HCT116 (cell line): ENCODE measurements around the gene NCOA6. TPM values are rescaled to one million over a fixed set of nuclear protein-coding genes. Genes with fewer than 3 reads are reported as not detected.

Experiments used
- ATAC-seq: fragments of 200-7000 bp; cut with Tn5 transposase; 2 replicates; pipeline ENCODE4 v1.9.1; 2020; ENCODE audit warnings: mild to moderate bottlenecking, moderate library complexity
- BruUV-seq: library from RNA; stranded (reverse); fragments of 400-500 nt; replicated peaks from 2 replicates; lab custom pipeline; 2021; lab: Mats Ljungman, UMichigan
- CTCF ChIA-PET: fragments of 300-600 bp; sonication (Branson Sonifier 250); formaldehyde crosslinking; loops from one replicate; lab custom pipeline; 2021; ENCODE audit warnings: antibody characterized with exemption; lab: Charles Lee
- POLR2A ChIA-PET: fragments of 300-600, 350-600 bp; sonication (Branson Sonifier 250); formaldehyde crosslinking; loops from one replicate; lab custom pipeline; 2021; ENCODE audit warnings: antibody characterized with exemption; lab: Charles Lee
- RAD21 ChIA-PET, 2 experiments: fragments of 300-600 bp; sonication (Branson Sonifier 250); formaldehyde crosslinking; loops; one replicate each; lab custom pipeline; 2023; ENCODE audit warnings: low total read pairs in 2 of 2; ENCODE audit not compliant: uncharacterized antibody in 2 of 2, unreplicated experiment in 2 of 2, low non-redundant PET in 1 of 2; lab: Charles Lee
- DNase-seq: peaks from one replicate; pipeline ENCODE4 v3.0.0-alpha.2; 2010; ENCODE audit warnings: low read depth, low spot score
- H2AFZ ChIP-seq: fragments of 200-600 bp; shearing (Covaris generic), sonication (generic); 2 replicates; pipeline ENCODE4 v1.6.1; 2017; ENCODE audit warnings: low read depth, mixed run types, mixed read lengths, antibody characterized with exemption, low read length; ENCODE audit not compliant: poor library complexity, severe bottlenecking
- H3K27ac ChIP-seq: 2 replicates; pipeline ENCODE4 v1.5.1; 2012; ENCODE audit warnings: low read depth, low read length
- H3K27me3 ChIP-seq: fragments of 200-600 bp; sonication (generic); 2 replicates; pipeline ENCODE4 v1.6.1; 2016; ENCODE audit warnings: mixed run types, low read length, mixed read lengths; ENCODE audit not compliant: insufficient read depth
- H3K36me3 ChIP-seq, 2 experiments: fragments of 200-500 bp in 1 of 2; fragments of 200-600 bp in 1 of 2; sonication (Bioruptor generic) in 1 of 2; sonication (generic) in 1 of 2; 2 replicates each; pipeline versions ENCODE4 v1.5.1 to v1.6.1; 2014 to 2016; ENCODE audit warnings: low read length in 2 of 2, inconsistent platforms in 1 of 2, mixed read lengths in 1 of 2, mixed run types in 1 of 2; ENCODE audit not compliant: insufficient read depth in 2 of 2, control insufficient read depth in 1 of 2
- H3K4me1 ChIP-seq, 2 experiments: fragments of 200-600 bp in 1 of 2; sonication (generic) in 1 of 2; 2 replicates each; pipeline versions ENCODE4 v1.5.1 to v1.6.1; 2012 to 2017; ENCODE audit warnings: low read length in 2 of 2, inconsistent platforms in 1 of 2, mild to moderate bottlenecking in 1 of 2, mixed read lengths in 1 of 2, mixed run types in 1 of 2, moderate library complexity in 1 of 2; ENCODE audit not compliant: insufficient read depth in 2 of 2, control insufficient read depth in 1 of 2
- H3K4me2 ChIP-seq: fragments of 200-600 bp; sonication (generic); 2 replicates; pipeline ENCODE4 v1.6.1; 2017; ENCODE audit warnings: mixed run types, low read length, mixed read lengths
- H3K4me3 ChIP-seq, 2 experiments: fragments of 200-600 bp in 1 of 2; sonication (generic) in 1 of 2; replicated peaks in 1 of 2; 2 replicates each; pipeline ENCODE4 v1.5.1; 2011 to 2016; ENCODE audit warnings: low read length in 2 of 2, control low read depth in 1 of 2, low read depth in 1 of 2, mild to moderate bottlenecking in 1 of 2, mixed read lengths in 1 of 2, mixed run types in 1 of 2
- H3K79me2 ChIP-seq: fragments of 200-600 bp; sonication (generic); 2 replicates; pipeline ENCODE4 v1.6.1; 2017; ENCODE audit warnings: mild to moderate bottlenecking, mixed run types, low read length, moderate library complexity, mixed read lengths; ENCODE audit not compliant: insufficient read depth
- H3K9ac ChIP-seq: fragments of 200-600 bp; sonication (generic); 2 replicates; pipeline ENCODE4 v1.6.1; 2016; ENCODE audit warnings: low read length, mixed read lengths
- H3K9me2 ChIP-seq: fragments of 200-600 bp; sonication (generic), shearing (Covaris generic); 2 replicates; pipeline ENCODE4 v1.6.1; 2017; ENCODE audit warnings: mixed run types, mild to moderate bottlenecking, moderate library complexity; ENCODE audit not compliant: insufficient read depth
- H3K9me3 ChIP-seq, 2 experiments: fragments of 200-500 bp in 1 of 2; fragments of 200-600 bp in 1 of 2; sonication (Bioruptor generic) in 1 of 2; sonication (generic) in 1 of 2; 2 replicates each; pipeline ENCODE4 v1.6.1; 2014 to 2017; ENCODE audit warnings: low read length in 2 of 2, mixed read lengths in 2 of 2, inconsistent platforms in 1 of 2, low read depth in 1 of 2, mild to moderate bottlenecking in 1 of 2, mixed run types in 1 of 2, moderate library complexity in 1 of 2; ENCODE audit not compliant: control insufficient read depth in 1 of 2, insufficient read depth in 1 of 2
- H4K20me1 ChIP-seq: fragments of 200-600 bp; sonication (generic), shearing (Covaris generic); 2 replicates; pipeline ENCODE4 v1.6.1; 2017; ENCODE audit warnings: mixed run types, mild to moderate bottlenecking, moderate library complexity; ENCODE audit not compliant: insufficient read depth
- CTCF ChIP-seq, 3 experiments: fragments of 200-600 bp in 1 of 3; sonication (generic) in 1 of 3; IDR thresholded peaks in 2 of 3; conservative IDR thresholded peaks in 1 of 3; 2 replicates each; pipeline ENCODE4 v1.5.1; 2012 to 2017; ENCODE audit warnings: low read depth in 2 of 3, low read length in 2 of 3, antibody characterized with exemption in 1 of 3, borderline replicate concordance in 1 of 3, control low read depth in 1 of 3, mild to moderate bottlenecking in 1 of 3, mixed read lengths in 1 of 3, mixed run types in 1 of 3, moderate library complexity in 1 of 3; ENCODE audit not compliant: insufficient read depth in 1 of 3
- EZH2phosphoT487 ChIP-seq: fragments of 200-600 bp; IDR thresholded peaks from 2 replicates; pipeline ENCODE4 v1.6.1; 2018; ENCODE audit warnings: antibody characterized with exemption, borderline replicate concordance
- MAX ChIP-seq: IDR thresholded peaks from 2 replicates; pipeline ENCODE4 v1.6.1; 2012
- RAD21 ChIP-seq: IDR thresholded peaks from 2 replicates; pipeline ENCODE4 v1.6.1; 2012; ENCODE audit warnings: low read depth, mild to moderate bottlenecking
- SRF ChIP-seq: IDR thresholded peaks from 2 replicates; pipeline ENCODE4 v1.6.1; 2012; ENCODE audit warnings: low read depth
- TCF7L2 ChIP-seq: IDR thresholded peaks from 2 replicates; pipeline ENCODE4 v1.7.0; 2011; ENCODE audit warnings: borderline replicate concordance, inconsistent platforms; ENCODE audit not compliant: insufficient read depth, insufficient read length; ENCODE audit errors: extremely low read depth
- YY1 ChIP-seq: IDR thresholded peaks from 2 replicates; pipeline ENCODE4 v1.6.1; 2011; ENCODE audit warnings: low read length, low read depth, moderate library complexity, mild to moderate bottlenecking; ENCODE audit not compliant: insufficient replicate concordance; ENCODE audit errors: extremely low read depth
- ZFX ChIP-seq: fragments of 450-650 bp; IDR thresholded peaks from 2 replicates; pipeline ENCODE4 v1.6.1; 2017
- intact Hi-C: fragments of 100-400 bp; cut with micrococcal nuclease; formaldehyde crosslinking; loops from 2 replicates; pipeline ENCODE4 v1.10.0; 2022
- total RNA-seq: library from RNA; stranded (reverse); gene quantifications from one replicate; pipeline ENCODE4 v1.2.1, GENCODE V29; 2021; ENCODE audit not compliant: unreplicated experiment

The NCOA6 gene
- total RNA-seq, 1 experiment from 2014 or later = 24.8 TPM

GRCh38 chr20:34747479-34747878 lies 78.0 kb downstream of the NCOA6 start:
- ChIA-PET RAD21 (no interaction called here), CTCF (interaction anchor here (1.2 kb wide), 1 partner anchor 22 kb away, joined by 5 read pairs; no protein-coding TSS in a partner anchor), POLR2A (no interaction called here)
- Histone ChIP-seq H3K4me2 (no peak overlapping the region), H3K9me2 (no peaks in the 10 kb centered on the region), H3K4me1 (no peaks in the 10 kb centered on the region), H3K27me3 (no peaks in the 10 kb centered on the region), H4K20me1 (no peaks in the 10 kb centered on the region), H3K27ac (no peak overlapping the region), H3K9ac (no peak overlapping the region), H2AFZ (no peak overlapping the region), H3K79me2 (no peaks in the 10 kb centered on the region), H3K9me3 (no peaks in the 10 kb centered on the region), H3K36me3 (peaks cover 27 to 36% of the 10 kb centered on the region in 2 experiments), H3K4me3 (no peak overlapping the region)
- intact Hi-C loops = no loop called here
- TF ChIP-seq EZH2phosphoT487 (no peak), SRF (no peak), YY1 (no peak), TCF7L2 (no peak), RAD21 (no peak), MAX (no peak), ZFX (no peak), CTCF (IDR thresholded peaks at IDR 0.05 in 2 of 3, conservative IDR thresholded peaks at IDR 0.05 in 1 of 3; ENCODE audit: borderline replicate concordance in 1 of 3, insufficient read depth in 1 of 3, low read depth in 2 of 3, low read length in 2 of 3) (no peak)
- ATAC-seq (no peak), DNase-seq (no peak)
- no TSS peak for BruUV-seq
